GM12873 (cell line): ENCODE results near the gene TDRKH.

ENCODE experiments used
- TF ChIP-seq, protein P1 (sequence below): IDR thresholded peaks from 2 replicates; pipeline ENCODE4 v1.5.1; 2012; ENCODE audit warnings: low read depth, mild to moderate bottlenecking, moderate library complexity, low read length, control low read depth; ENCODE audit not compliant: insufficient read depth; ENCODE audit errors: missing control alignments

Gene TDRKH

DNA sequence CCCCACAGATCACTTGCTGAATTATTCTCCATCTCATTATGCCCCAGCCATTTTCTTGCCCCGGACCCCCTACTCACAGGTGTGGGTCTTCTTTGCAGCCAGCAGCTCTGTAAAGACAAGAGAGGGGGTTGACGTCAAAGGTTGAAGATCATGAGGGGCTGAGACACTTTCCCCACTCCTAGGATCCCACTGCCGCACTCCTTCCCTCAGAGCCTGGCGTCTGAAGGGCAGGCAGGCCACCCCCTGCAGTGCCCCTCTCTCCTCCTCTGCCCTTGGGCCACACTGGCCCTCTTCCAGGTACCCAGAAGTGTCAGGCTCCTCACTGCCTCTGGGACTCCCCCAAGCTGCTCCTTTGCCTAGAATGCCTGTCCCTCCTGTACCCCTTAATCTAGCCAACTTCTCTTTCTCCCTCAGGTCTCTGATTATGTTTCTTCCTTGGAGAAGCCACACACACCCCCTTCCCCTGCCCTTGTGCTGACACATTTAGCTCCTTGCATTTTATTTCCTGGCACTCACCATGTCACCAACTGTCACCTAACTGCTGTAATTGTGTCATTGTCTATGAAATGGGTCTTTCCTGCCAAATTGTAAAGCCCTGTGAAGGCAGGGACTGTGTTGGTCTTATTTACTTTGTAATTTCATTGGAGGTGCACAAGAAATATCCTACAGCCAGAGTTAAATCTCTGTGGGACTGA, 39.2 kb upstream of the TDRKH start:
- TF ChIP-seq, protein P1, sequence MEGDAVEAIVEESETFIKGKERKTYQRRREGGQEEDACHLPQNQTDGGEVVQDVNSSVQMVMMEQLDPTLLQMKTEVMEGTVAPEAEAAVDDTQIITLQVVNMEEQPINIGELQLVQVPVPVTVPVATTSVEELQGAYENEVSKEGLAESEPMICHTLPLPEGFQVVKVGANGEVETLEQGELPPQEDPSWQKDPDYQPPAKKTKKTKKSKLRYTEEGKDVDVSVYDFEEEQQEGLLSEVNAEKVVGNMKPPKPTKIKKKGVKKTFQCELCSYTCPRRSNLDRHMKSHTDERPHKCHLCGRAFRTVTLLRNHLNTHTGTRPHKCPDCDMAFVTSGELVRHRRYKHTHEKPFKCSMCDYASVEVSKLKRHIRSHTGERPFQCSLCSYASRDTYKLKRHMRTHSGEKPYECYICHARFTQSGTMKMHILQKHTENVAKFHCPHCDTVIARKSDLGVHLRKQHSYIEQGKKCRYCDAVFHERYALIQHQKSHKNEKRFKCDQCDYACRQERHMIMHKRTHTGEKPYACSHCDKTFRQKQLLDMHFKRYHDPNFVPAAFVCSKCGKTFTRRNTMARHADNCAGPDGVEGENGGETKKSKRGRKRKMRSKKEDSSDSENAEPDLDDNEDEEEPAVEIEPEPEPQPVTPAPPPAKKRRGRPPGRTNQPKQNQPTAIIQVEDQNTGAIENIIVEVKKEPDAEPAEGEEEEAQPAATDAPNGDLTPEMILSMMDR = no peak

DNA sequence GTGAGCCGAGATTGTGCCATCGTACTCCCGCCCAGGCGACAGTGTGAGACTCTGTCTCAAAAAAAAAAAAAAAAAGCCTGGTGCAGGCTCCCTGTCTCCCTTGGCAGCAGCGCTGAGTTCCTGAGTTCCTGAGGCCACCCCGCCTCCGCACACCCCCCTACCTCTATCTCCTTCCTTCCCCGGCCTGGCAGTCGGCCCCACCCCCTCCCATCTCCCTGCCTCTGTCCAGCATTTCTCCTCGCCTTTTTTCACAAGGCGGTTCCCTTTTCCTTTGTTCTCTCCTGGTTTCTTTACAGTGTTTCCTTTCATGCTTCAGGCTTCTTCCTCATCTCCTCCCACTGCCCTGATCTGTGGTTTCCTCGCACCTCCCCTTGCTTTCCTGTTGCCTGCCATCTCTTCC, 38.6 kb upstream of the TDRKH start:
- TF ChIP-seq, protein P1 = no peak

DNA sequence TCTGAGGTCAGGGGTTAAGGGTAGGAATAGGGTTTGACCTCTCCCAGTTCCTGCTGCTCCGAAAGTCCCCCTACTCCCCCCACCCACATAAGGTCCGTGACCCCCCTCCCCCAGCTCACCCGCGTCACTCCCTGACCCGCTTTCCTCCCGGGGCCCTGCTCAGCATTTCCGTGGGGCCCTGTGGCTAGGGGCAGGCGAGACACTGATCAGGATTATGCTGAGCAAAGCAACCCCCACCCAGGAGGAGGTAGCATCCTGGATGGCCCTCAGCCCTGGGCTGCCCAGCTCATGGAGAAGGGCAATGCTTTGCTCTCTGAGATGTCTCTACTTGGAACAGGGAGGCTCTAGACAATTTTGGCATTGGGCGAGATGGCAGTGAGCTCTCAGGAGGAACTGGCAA, 37.6 kb upstream of the TDRKH start:
- TF ChIP-seq, protein P1 = no peak

DNA sequence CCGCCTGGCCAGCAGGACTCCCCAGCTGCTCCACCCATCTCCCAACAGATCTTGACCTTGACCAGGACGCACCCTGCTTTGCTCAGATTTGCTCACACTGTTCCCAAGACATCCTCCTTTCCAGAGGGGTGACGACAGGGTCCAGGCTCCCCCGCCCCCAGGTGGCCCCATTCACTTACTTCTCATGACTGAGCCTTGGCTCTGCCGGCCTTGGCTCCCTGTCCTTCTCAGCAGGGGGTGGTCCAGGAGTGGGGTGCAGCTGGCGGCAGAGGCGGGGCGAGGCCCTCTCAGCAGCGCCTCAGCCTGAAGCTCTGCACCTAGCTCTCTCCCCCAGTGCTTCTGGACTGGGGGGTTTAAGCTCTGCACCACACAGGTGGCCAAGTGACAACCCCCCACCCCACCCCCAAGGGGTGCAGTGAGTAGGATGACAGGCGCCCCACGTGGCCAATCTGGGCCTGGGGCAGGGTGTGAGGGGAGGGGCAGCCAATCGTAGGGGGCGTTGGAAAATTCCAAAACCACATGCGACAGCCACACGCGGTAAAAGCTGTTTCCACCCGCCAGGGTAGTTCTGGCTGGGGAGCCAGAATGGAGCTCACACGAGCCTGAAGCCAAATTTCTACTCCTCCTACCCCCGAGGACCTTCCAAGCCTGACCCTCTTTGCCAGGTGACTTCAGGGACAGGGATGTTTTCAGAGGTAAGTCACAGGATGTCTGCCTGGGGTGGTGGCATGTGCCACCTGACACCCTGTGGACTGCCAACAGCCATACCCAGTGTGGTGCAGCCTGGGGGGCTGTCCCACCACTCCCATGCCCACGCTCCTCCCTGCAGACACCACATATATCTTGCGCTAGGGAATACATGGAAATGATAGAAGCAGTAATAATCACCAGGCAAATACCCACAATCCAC, 35.7 kb upstream of the TDRKH start:
- TF ChIP-seq, protein P1 = no peak

DNA sequence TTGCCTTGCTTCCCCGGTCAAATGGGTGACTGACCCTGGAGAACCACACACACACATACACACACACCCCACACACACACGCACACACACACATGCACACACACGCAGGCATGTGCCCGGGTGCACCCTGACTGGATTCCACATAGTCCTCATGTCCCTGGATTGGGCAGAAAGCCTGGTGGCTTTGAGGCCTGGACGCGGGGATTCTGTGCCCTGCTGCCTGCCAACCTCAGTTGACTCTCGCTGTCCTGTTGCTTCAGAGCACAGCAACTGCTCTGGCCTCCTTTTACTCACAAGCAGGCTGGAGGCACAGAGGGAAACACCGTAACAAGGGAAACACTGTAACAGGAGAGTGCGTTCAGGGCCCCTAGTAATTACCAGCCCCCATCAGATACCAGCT, 34.9 kb upstream of the TDRKH start:
- TF ChIP-seq, protein P1 = no peak

DNA sequence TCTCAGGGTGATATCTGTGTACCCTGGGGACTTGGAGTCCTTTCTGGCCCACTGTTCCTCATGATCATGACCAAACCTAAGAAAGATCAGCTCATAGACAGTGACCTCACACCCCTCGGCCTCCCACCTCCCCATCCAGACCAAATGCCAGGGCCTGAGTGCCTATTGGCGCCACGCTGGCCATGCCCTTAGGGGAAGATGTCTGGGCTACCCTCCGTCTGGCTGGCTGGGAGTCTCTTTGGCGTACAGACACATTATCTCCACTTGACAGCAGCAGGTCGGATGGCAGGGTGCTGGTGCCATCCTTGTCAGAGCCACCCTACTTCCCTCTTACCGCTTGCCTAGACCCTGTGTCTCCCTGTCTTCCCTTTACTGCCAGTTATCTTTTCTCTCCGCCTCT, 32.9 kb upstream of the TDRKH start:
- TF ChIP-seq, protein P1 = no peak

DNA sequence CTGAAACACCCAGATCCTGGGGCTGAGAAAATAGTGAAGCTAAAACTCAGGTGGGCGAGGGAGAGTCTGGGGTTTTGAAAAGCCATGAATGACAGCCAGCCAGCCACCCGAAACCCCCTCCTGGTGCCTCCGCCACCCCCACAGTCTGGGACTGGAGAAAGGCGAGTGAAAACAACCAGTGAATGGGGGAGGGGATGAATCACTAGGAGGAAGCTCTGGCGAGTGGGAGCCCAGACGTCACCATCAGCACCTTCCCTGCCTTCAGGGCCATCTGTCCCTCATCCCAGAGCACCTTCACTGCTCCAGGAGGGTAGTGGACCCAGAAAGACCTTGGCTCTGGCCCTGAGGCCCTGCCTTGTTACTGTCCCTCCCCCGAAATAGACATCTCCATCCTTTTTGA, 32.1 kb upstream of the TDRKH start:
- TF ChIP-seq, protein P1 = no peak
